ENCODE measurements around the gene COLGALT1. TPM values are rescaled to one million over a fixed set of nuclear protein-coding genes. Genes with fewer than 3 reads are reported as not detected.
A peak's percentile ranks its signal among the peaks of the same experiment; 100 is the strongest.

COLGALT1 gene
- total RNA-seq, 2 donors from 2014 or later = 51.4 to 90.9 TPM

- DNase-seq = no peak
Measured at GRCh38 chr19:17616961-17617806, 61.7 kb downstream of the COLGALT1 start.

GRCh38 chr19:17617807-17618192 is 62.4 kb downstream of the COLGALT1 start:
- Histone ChIP-seq H3K9me3 (no peaks in the 10 kb centered on the region), H3K9ac (ENCODE audit: low read depth in 2 of 2, low read length in 2 of 2) (no peak overlapping the region), H3K4me3 (no peak overlapping the region), H3K36me3 (no peaks in the 10 kb centered on the region), H3K27me3 (no peaks in the 10 kb centered on the region), H3K27ac (no peak overlapping the region), H3K4me1 (no peaks in the 10 kb centered on the region)
- TF ChIP-seq CTCF (IDR thresholded peaks at IDR 0.05) = no peak
- intact Hi-C loops (cut with DNase I) = no loop called here
- DNase-seq = no peak

More at GRCh38 chr19:17616961-17617806, 61.7 kb downstream of the COLGALT1 start:
- no peak overlapping the region for H3K4me3 ChIP-seq
- no peaks in the 10 kb centered on the region for H3K27me3 ChIP-seq
- H3K9me3 ChIP-seq = no peaks in the 10 kb centered on the region
- H3K27ac ChIP-seq = no peak overlapping the region
- H3K9ac ChIP-seq (ENCODE audit: low read depth in 2 of 2, low read length in 2 of 2) = peak overlapping the region in 1 of 2 donors; percentile 35
- H3K4me1 ChIP-seq = no peaks in the 10 kb centered on the region
- TF ChIP-seq CTCF (IDR thresholded peaks at IDR 0.05) = no peak
- H3K36me3 ChIP-seq = no peaks in the 10 kb centered on the region
- intact Hi-C loops (cut with DNase I) = no loop called here

- Histone ChIP-seq H3K36me3 (no peaks in the 10 kb centered on the region), H3K27me3 (no peaks in the 10 kb centered on the region), H3K4me3 (no peak overlapping the region), H3K27ac (no peak overlapping the region), H3K9me3 (no peaks in the 10 kb centered on the region), H3K4me1 (no peaks in the 10 kb centered on the region), H3K9ac (ENCODE audit: low read depth in 2 of 2, low read length in 2 of 2) (no peak overlapping the region)
- intact Hi-C loops (cut with DNase I) = no loop called here
- no peak for TF ChIP-seq CTCF (IDR thresholded peaks at IDR 0.05)
- no peak for DNase-seq
Measured at GRCh38 chr19:17618281-17618903, 62.9 kb downstream of the COLGALT1 start.

- Histone ChIP-seq H3K27me3 (no peaks in the 10 kb centered on the region), H3K4me1 (no peaks in the 10 kb centered on the region), H3K36me3 (no peaks in the 10 kb centered on the region), H3K9me3 (no peaks in the 10 kb centered on the region), H3K27ac (no peak overlapping the region), H3K9ac (ENCODE audit: low read depth in 2 of 2, low read length in 2 of 2) (no peak overlapping the region), H3K4me3 (no peak overlapping the region)
- intact Hi-C loops (cut with DNase I) = no loop called here
- no peak for DNase-seq
- no peak for TF ChIP-seq CTCF (IDR thresholded peaks at IDR 0.05)
Measured at GRCh38 chr19:17618936-17619335, 63.5 kb downstream of the COLGALT1 start.

GRCh38 chr19:17620696-17621095 is 65.2 kb downstream of the COLGALT1 start:
- intact Hi-C loops (cut with DNase I) = no loop called here
- Histone ChIP-seq H3K9me3 (no peaks in the 10 kb centered on the region), H3K27ac (no peak overlapping the region), H3K4me3 (no peak overlapping the region), H3K9ac (ENCODE audit: low read depth in 2 of 2, low read length in 2 of 2) (no peak overlapping the region), H3K36me3 (no peaks in the 10 kb centered on the region), H3K4me1 (no peaks in the 10 kb centered on the region), H3K27me3 (no peaks in the 10 kb centered on the region)
- TF ChIP-seq CTCF (IDR thresholded peaks at IDR 0.05) = no peak
- no peak for DNase-seq

Data from colonic mucosa (tissue), 4 donors.